ENCODE results near the gene ACTL10. TPM values are rescaled to one million over a fixed set of nuclear protein-coding genes. Genes with fewer than 3 reads are reported as not detected.

The ACTL10 gene
- total and polyA plus RNA-seq, 11 donors, result 0.13 to 1.1 (median 0.36) TPM

GRCh38 chr20:33681728-33682353 lies 15.1 kb downstream of the ACTL10 start:
- Histone ChIP-seq H3K4me3 (no peak overlapping the region), H3K27ac (no peak overlapping the region), H3K27me3 (no peaks in the 10 kb centered on the region), H3K36me3 (no peaks in the 10 kb centered on the region), H3K4me1 (peaks cover 0 to 31% (median 9%) of the 10 kb centered on the region in 12 donors), H3K9me3 (no peaks in the 10 kb centered on the region)
- no peak for DNase-seq
- no peak for ATAC-seq
- TF ChIP-seq CTCF (IDR thresholded peaks at IDR 0.05) (no peak), POLR2A (IDR thresholded peaks at IDR 0.05) (no peak)
- 85 to 93% (median 89%) methylated on average over 8 to 9 of the region's 9 CpGs for WGBS, 4 donors
- intact Hi-C loops (cut with DNase I), result loop anchor here in 1 of 10 donors (10.0 kb wide), 1 partner anchor 313 kb away; the partner anchor contains the start of gene RALY

- H3K4me3 ChIP-seq, result peak overlapping the region in 2 of 12 donors; percentile 48 to 56
- TF ChIP-seq CTCF (IDR thresholded peaks at IDR 0.05), result no peak
- TF ChIP-seq POLR2A (IDR thresholded peaks at IDR 0.05), result no peak
- DNase-seq (no peak), ATAC-seq (no peak)
- peaks cover 0 to 33% (median 14%) of the 10 kb centered on the region in 12 donors for H3K4me1 ChIP-seq
- no peaks in the 10 kb centered on the region for H3K36me3 ChIP-seq
- H3K27ac ChIP-seq, result no peak overlapping the region
- WGBS, 4 donors, result 34 to 50% (median 45%) methylated on average over 9 to 10 of the region's 10 CpGs
- H3K9me3 ChIP-seq, result no peaks in the 10 kb centered on the region
- intact Hi-C loops (cut with DNase I), result loop anchor here in 3 of 10 donors (5.0 to 10.0 kb wide), 2 partner anchors 38 to 310 kb away; partner anchors contain the start of genes PXMP4 (in 3 of the 3) and RALY (in 1 of the 3)
- no peaks in the 10 kb centered on the region for H3K27me3 ChIP-seq
Observed at GRCh38 chr20:33684533-33685327, 18.0 kb downstream of the ACTL10 start.

- WGBS, 4 donors, result 0 to 7% (median 3%) methylated on average over 4 to 53 of the region's 53 CpGs
- Histone ChIP-seq H3K9me3 (no peaks in the 10 kb centered on the region), H3K27ac (no peak overlapping the region), H3K27me3 (no peaks in the 10 kb centered on the region), H3K36me3 (no peaks in the 10 kb centered on the region), H3K4me1 (peaks cover 0 to 32% (median 14%) of the 10 kb centered on the region in 12 donors), H3K4me3 (peak overlapping the region in 10 of 12 donors; percentile 24 to 73 (median 42))
- intact Hi-C loops (cut with DNase I), result loop anchor here in 3 of 10 donors (5.0 to 10.0 kb wide), 2 partner anchors 37 to 309 kb away; partner anchors contain the start of genes PXMP4 (in 3 of the 3) and RALY (in 1 of the 3)
- no peak for DNase-seq
- ATAC-seq, result no peak
- TF ChIP-seq CTCF (IDR thresholded peaks at IDR 0.05), result no peak
Observed at GRCh38 chr20:33685328-33686099, 18.8 kb downstream of the ACTL10 start.
